Spleen (tissue), 7 donors: ENCODE data around the gene JARID2.

Experiments
- CTCF ChIP-seq, 11 experiments: fragments of 200-600 bp in 7 of 11; fragments of 450-650 bp in 4 of 11; sonication (generic) in 4 of 11; IDR thresholded peaks in 8 of 11; conservative IDR thresholded peaks in 3 of 11; 1 replicate in 7 of 11; 2 replicates in 4 of 11; pipeline versions ENCODE4 v1.4.0 to v1.8.0; 2016 to 2021; ENCODE audit warnings: antibody characterized with exemption in 11 of 11, inconsistent platforms in 4 of 11, mild to moderate bottlenecking in 1 of 11
- POLR2AphosphoS5 ChIP-seq, 3 donors: sonication (generic); formaldehyde crosslinking; IDR thresholded peaks; one replicate each; pipeline ENCODE4 v1.5.1; 2017; ENCODE audit warnings: antibody characterized with exemption in 3 of 3
- donor health status: DM: no; HTN: no; CAD: no; lungs with moderate emphysema.
- donor health status: DM: no; HTN: no; CAD: no.
- donor health status: DM: no; HTN: no; CAD: no.

- TF ChIP-seq CTCF (IDR thresholded peaks at IDR 0.05 in 8 of 11, conservative IDR thresholded peaks at IDR 0.05 in 3 of 11) (no peak), POLR2AphosphoS5 (IDR thresholded peaks at IDR 0.05) (no peak)
Measured at GRCh38 chr6:15368873-15369272, 123.0 kb downstream of the JARID2 start.
